Measurements from ENCODE around the gene IL26.
"Not testable (repeated sequence)": the region's sequence is repeated elsewhere in the genome, so short reads cannot be mapped to it uniquely, and the experiment has no call there.

IL26 gene

GRCh38 chr12:68199127-68199526 lies 26.5 kb downstream of the IL26 start:
- no peak for DNase-seq (ENCODE audit: low read depth in 4 of 4, low spot score in 1 of 4)

- DNase-seq (ENCODE audit: low read depth in 4 of 4, low spot score in 1 of 4) = no peak
Observed at GRCh38 chr12:68198507-68199086, 27.0 kb downstream of the IL26 start.

DNA sequence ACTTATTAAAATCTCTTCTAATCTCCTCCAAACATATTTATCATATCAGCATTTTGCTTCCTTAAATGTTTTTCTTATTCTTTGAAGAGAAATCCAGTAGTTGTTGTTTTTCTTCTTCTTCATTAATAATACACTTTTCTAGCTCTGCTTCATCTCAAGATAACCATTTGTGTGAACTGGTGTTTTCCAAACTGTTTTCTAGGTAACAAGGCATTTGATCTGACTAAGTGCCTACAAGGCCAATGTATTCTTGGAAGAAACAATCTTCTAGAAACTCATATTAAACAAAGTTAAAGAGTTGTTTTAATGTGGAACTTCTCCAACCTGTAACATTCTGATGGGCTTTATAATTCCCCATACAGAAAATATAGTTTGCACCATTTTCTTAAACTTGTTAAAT lies 35.3 kb downstream of the IL26 start:
- no peak for DNase-seq (ENCODE audit: low read depth in 4 of 4, low spot score in 1 of 4)

- DNase-seq (ENCODE audit: low read depth in 4 of 4, low spot score in 1 of 4) = no peak
Observed at GRCh38 chr12:68189821-68190242, 35.8 kb downstream of the IL26 start.

- no peak for DNase-seq (ENCODE audit: low read depth in 4 of 4, low spot score in 1 of 4)
Observed at GRCh38 chr12:68185598-68185997, 40.0 kb downstream of the IL26 start.

DNA sequence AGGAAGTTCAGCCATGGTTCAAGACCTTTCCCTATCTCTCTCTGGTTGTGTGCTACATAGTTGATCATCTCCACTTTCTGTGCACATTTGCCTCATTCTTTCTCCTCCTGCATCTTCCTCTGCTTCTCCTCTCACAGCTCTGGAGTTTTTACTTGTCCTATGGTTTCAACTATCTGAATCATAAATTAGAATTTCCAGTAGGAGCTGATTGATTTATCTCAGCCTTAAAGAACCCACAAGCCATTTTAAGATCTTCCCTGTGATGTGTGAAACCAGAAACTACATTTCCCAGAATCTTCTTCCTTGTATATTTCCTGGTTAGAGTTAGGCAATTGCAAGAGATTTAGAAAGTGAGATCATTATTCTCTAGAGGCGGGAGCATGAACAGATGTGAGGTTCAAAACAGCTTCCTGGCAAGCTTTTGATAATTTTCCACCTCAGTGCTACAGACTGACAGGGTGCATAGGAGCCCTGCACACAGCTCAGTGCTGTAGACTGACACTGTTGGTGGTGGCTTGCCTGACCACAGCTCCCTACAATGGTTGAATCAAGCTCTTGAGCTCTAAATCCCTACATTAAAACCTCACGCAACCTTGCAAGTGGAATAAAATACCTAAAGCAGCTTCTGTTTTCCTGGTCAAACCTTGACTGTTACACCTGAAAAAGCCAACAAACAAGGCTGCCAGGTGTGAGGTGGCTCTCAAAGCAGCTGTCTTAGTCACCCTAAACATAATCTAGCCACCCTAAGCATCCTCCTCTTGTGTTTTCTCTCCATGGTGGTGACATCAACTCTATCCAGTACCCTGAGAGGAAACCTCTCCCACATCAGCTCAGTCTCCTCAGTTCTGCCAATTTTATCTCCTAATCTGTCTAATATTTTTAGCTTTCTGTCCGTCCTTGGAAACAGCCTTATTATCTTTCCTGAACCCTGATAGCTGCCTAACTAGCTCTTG lies 44.5 kb downstream of the IL26 start:
- DNase-seq (ENCODE audit: low read depth in 4 of 4, low spot score in 1 of 4) = peak in 1 of 4 experiments; percentile 24

DNA sequence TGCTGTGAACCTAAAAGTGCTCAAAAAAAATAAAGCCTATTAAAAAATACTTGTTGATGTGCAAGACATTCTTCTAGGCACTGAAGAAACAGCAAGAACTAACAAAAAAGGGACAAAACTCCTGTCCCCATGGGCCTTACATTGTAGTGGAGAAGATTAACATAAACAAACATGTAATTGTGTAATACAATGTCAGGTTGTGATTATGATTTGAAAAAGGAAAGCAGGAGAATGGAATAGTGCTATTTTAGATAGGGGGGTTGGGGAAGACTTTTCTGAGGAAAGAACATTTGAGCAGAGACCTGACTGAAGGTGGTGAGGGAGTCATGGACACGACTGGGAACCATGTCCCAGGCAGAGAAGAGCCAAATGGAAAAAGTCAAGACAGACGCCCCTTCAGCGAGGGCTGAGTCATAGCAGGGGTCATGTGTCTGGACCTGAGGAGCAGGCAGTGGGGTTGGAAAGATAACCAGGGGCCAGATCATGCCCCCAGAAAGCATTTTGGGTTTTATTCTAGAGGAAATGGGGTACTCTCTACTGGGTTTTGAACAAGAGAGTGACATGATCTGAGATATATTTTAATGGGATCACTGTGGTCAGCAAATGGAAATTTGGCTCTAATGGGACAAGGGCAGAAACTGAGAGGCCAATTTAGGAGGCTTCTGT lies 46.7 kb downstream of the IL26 start:
- DNase-seq (ENCODE audit: low read depth in 4 of 4, low spot score in 1 of 4) = no peak

DNA sequence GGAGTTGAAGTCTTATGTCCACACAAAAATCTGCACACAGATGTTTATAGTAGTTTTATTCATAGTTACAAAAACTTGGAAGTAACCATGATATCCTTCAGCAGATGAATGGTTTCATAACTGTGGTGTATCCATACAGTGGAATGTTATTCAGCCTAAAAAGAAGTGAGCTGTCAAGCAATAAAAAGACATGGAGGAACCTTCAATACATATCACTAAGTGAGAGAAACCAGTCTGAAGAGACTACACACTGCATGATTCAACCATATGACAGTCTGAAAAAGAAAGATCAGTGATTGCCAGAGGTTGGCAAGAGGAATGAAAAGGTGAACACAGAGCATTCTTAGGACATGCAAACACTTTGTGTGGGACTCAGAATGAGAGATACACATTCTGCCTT lies 47.4 kb downstream of the IL26 start:
- no peak for DNase-seq (ENCODE audit: low read depth in 4 of 4, low spot score in 1 of 4)

GRCh38 chr12:68177562-68177961 lies 48.0 kb downstream of the IL26 start:
- DNase-seq (ENCODE audit: low read depth in 4 of 4, low spot score in 1 of 4) = no peak

- DNase-seq (ENCODE audit: low read depth in 4 of 4, low spot score in 1 of 4) = no peak
Observed at GRCh38 chr12:68176257-68176656, 49.4 kb downstream of the IL26 start.

GRCh38 chr12:68175557-68176061 lies 50.0 kb downstream of the IL26 start:
- DNase-seq (ENCODE audit: low read depth in 4 of 4, low spot score in 1 of 4) = peak in 1 of 4 experiments; percentile 35

DNA sequence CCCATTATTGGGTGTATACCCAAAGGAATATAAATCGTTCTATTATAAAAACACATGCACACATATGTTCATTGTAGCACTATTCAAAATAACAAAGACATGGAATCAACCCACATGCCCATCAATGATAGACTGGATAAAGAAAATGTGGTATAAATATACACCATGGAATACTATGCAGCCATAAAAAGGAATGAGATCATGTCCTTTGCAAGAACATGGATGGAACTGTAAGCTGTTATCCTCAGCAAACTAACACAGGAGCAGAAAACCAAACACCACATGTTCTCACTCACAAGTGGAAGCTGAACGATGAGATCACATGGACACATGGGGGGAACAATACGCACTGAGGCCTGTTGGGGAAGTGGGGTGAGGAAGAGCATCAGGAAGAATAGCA lies 50.8 kb downstream of the IL26 start:
- not testable (repeated sequence) for DNase-seq (ENCODE audit: low read depth in 4 of 4, low spot score in 1 of 4)

DNA sequence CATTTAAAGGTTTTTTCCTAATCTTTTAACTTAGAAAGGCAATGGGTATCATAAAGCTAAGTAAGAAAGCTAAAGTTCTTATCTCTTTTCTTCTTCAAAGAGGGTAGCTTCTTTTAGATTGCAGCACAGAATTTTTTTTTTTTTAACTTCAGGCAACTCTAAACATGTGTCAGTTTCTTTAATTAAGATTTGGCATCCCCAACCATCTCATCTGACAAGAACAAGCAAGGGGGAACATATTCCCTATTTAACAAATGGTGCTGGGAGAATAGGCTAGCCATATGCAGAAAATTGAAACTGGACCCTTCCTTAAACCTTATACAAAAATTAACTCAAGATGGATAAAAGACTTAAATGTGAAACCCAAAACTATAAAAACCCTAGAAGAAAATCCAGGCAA lies 51.8 kb downstream of the IL26 start:
- no peak for DNase-seq (ENCODE audit: low read depth in 4 of 4, low spot score in 1 of 4)

DNA sequence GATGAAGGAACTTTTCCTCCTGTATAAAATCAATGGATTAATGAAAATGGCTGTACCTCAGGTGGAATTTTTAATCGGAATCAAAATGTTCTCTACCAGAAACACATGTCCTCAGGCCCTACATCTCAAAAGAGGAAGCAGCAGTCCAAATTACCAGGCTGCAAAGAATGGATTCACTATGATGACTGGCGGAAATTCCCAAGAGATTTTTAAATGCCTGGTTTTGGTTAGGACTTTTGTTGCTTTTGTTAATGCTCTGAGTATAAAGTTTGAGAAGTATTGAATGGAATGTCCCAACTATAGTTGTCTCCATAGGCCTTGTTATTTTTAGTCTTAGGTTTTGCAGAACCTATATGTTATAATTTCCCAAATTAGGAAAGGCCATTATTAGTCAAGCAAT lies 54.9 kb downstream of the IL26 start:
- no peak for DNase-seq (ENCODE audit: low read depth in 4 of 4, low spot score in 1 of 4)

- DNase-seq (ENCODE audit: low read depth in 4 of 4, low spot score in 1 of 4) = no peak
Observed at GRCh38 chr12:68169213-68169889, 56.3 kb downstream of the IL26 start.

- no peak for DNase-seq (ENCODE audit: low read depth in 4 of 4, low spot score in 1 of 4)
Observed at GRCh38 chr12:68166317-68166831, 59.2 kb downstream of the IL26 start.

DNA sequence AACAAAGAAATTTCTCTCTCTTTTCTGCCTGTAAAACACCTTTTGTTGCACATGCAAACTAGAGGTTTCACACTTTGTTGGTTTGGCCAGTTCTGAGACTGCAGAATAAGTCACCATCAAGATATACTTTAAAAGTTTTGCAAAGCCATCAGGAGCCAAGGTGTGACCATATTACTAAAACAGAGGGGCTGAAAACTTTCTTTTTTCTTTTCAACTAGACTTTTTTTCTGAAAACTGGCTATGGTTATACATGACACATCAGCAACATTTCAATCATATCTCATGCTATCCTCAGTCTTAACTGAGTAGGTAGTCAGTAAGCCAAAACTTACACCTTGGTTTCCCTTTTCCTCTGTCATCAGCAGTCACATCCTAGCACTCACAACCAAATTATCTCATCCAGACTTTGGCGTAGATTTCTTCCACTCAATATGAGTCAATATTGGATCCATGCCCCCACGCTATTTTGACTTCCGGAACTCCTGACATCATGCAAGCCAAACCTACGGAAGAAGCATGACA lies 62.0 kb downstream of the IL26 start:
- DNase-seq (ENCODE audit: low read depth in 4 of 4, low spot score in 1 of 4) = no peak

GRCh38 chr12:68162374-68162773 lies 63.2 kb downstream of the IL26 start:
- no peak for DNase-seq (ENCODE audit: low read depth in 4 of 4, low spot score in 1 of 4)

GRCh38 chr12:68159681-68160304 lies 65.8 kb downstream of the IL26 start, which contains the start of gene IFNG:
Gene IFNG (minus strand): TSS chr12:68159740. CDS start chr12:68159615, 125 bp downstream.
- DNase-seq (ENCODE audit: low read depth in 4 of 4, low spot score in 1 of 4) = no peak

DNA sequence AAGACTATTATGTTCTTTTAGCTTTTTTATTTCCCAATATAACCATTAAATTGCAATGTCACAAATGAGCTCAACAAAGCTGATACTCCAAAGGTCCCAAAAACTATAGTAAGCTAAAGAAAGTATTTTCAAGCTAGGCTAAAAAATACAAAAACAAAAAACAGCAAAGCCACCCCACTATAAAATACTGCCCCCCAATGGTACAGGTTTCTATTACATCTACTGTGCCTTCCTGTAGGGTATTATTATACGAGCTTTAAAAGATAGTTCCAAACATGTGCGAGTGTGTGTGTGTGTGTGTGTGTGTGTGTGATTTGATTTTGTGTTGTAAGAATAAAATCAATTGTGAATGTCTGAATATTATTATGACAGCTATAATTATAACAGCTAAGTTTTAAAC lies 67.2 kb downstream of the IL26 start:
- no peak for DNase-seq (ENCODE audit: low read depth in 4 of 4, low spot score in 1 of 4)

Data from stimulated activated CD4-positive, alpha-beta T cell treated with anti-CD3 and anti-CD28 coated beads, Interleukin-1b, Interleukin-23, amount 100 ng/mL, for 24 hours (primary cell).